K562 (cell line): ENCODE results near the gene BCL2L15. TPM values are rescaled to one million over a fixed set of nuclear protein-coding genes. Genes with fewer than 3 reads are reported as not detected.

ENCODE experiments used
- CEBPG ChIP-seq, 3 experiments: fragments of 200-800 bp in 1 of 3; sonication (Bioruptor generic) in 1 of 3; sonication (generic) in 1 of 3; formaldehyde crosslinking in 1 of 3; IDR thresholded peaks in 2 of 3; conservative IDR thresholded peaks in 1 of 3; 2 replicates each; pipeline versions ENCODE4 v1.6.1 to v1.8.0; 2016 to 2022; ENCODE audit warnings: missing compliant biosample characterization in 2 of 3, missing genetic modification characterization in 2 of 3, mild to moderate bottlenecking in 1 of 3, missing genetic modification reagents in 1 of 3
- DMBX1 ChIP-seq: fragments of 250-450 bp; sonication (Bioruptor Pico); IDR thresholded peaks from 2 replicates; pipeline ENCODE4 v1.8.0; 2022; ENCODE audit warnings: inconsistent platforms, mild to moderate bottlenecking, moderate library complexity, borderline replicate concordance
- NR4A1 ChIP-seq, 2 experiments: fragments of 250-450 bp in 1 of 2; fragments of 450-650 bp in 1 of 2; sonication (Bioruptor Pico) in 1 of 2; IDR thresholded peaks; 2 replicates each; pipeline versions ENCODE4 v1.4.0 to v1.6.1; 2016 to 2020; ENCODE audit warnings: mild to moderate bottlenecking in 2 of 2, missing compliant biosample characterization in 1 of 2, missing genetic modification characterization in 1 of 2, moderate library complexity in 1 of 2
- PTTG1 ChIP-seq: fragments of 450-650 bp; IDR thresholded peaks from 2 replicates; pipeline ENCODE4 v1.6.1; 2016; ENCODE audit warnings: low read depth, mild to moderate bottlenecking, missing genetic modification characterization, missing compliant biosample characterization
- SMAD3 ChIP-seq: fragments of 450-650 bp; formaldehyde crosslinking; conservative IDR thresholded peaks from 2 replicates; pipeline ENCODE4 v1.4.0; 2020; ENCODE audit warnings: mild to moderate bottlenecking
- TCF7 ChIP-seq: sonication (generic); IDR thresholded peaks from 2 replicates; pipeline ENCODE4 v1.6.1; 2016; ENCODE audit warnings: antibody characterized with exemption, borderline replicate concordance
- YBX1 ChIP-seq: fragments of 450-650 bp; IDR thresholded peaks from 2 replicates; pipeline ENCODE4 v1.7.1; 2016; ENCODE audit warnings: mild to moderate bottlenecking
- YY1 ChIP-seq, 3 experiments: IDR thresholded peaks; 2 replicates each; pipeline ENCODE4 v1.6.1; 2011; ENCODE audit warnings: low read length in 2 of 3, mild to moderate bottlenecking in 2 of 3, moderate library complexity in 2 of 3, borderline replicate concordance in 1 of 3, control low read depth in 1 of 3, low read depth in 1 of 3; ENCODE audit not compliant: insufficient read depth in 3 of 3, insufficient replicate concordance in 2 of 3, control insufficient read depth in 1 of 3, insufficient read length in 1 of 3; ENCODE audit errors: extremely low read depth in 1 of 3
- ZBTB11 ChIP-seq, 3 experiments: fragments of 200-800 bp in 1 of 3; fragments of 250-450 bp in 1 of 3; fragments of 450-650 bp in 1 of 3; sonication (Bioruptor Pico) in 1 of 3; sonication (Bioruptor generic) in 1 of 3; formaldehyde crosslinking in 1 of 3; IDR thresholded peaks; 2 replicates each; pipeline versions ENCODE4 v1.6.1 to v1.8.0; 2016 to 2022; ENCODE audit warnings: mild to moderate bottlenecking in 2 of 3, missing genetic modification characterization in 2 of 3, missing compliant biosample characterization in 1 of 3, moderate library complexity in 1 of 3
- ZNF239 ChIP-seq: fragments of 250-450 bp; sonication (Bioruptor Pico); IDR thresholded peaks from 2 replicates; pipeline ENCODE4 v1.4.0; 2020; ENCODE audit warnings: mild to moderate bottlenecking
- ZNF24 ChIP-seq: fragments of 450-650 bp; IDR thresholded peaks from 2 replicates; pipeline ENCODE4 v1.6.1; 2016
- ZNF384 ChIP-seq: IDR thresholded peaks from 2 replicates; pipeline ENCODE4 v1.6.1; 2012; ENCODE audit warnings: low read depth, low read length, improper control_type of control experiment
- ZNF644 ChIP-seq: fragments of 200-800 bp; sonication (Bioruptor generic); IDR thresholded peaks from 2 replicates; pipeline ENCODE4 v1.6.1; 2016; ENCODE audit warnings: low read depth, missing genetic modification characterization, missing compliant biosample characterization
- ZNF740 ChIP-seq, 3 experiments: fragments of 200-800 bp in 1 of 3; sonication (Bioruptor generic) in 1 of 3; sonication (generic) in 1 of 3; formaldehyde crosslinking in 1 of 3; IDR thresholded peaks; 2 replicates each; pipeline versions ENCODE4 v1.6.1 to v1.8.0; 2016 to 2022; ENCODE audit warnings: mild to moderate bottlenecking in 2 of 3, missing compliant biosample characterization in 2 of 3, missing genetic modification characterization in 2 of 3, missing genetic modification reagents in 1 of 3
- ZNF778 ChIP-seq: fragments of 450-650 bp; formaldehyde crosslinking; IDR thresholded peaks from 2 replicates; pipeline ENCODE4 v1.4.0; 2020; ENCODE audit warnings: mild to moderate bottlenecking, moderate library complexity
- polyA plus RNA-seq, 8 experiments: library from polyadenylated mRNA; depleted of rRNA in 4 of 8; stranded (reverse) in 5 of 8; unstranded in 3 of 8; fragments of >200 nt; fragmentation: Nextera tagmentation in 2 of 8; fragmentation: Illumina TruSeq in 1 of 8; extraction: Ambion mirVana in 2 of 8; extraction: Trizol in 1 of 8; gene quantifications; 2 replicates each; pipeline versions ENCODE4 v1.2.1 to v1.2.3, GENCODE V29; 2011 to 2014; ENCODE audit warnings: inconsistent platforms in 1 of 8, missing spikeins in 1 of 8
- total RNA-seq, 7 experiments: library from RNA; depleted of rRNA in 6 of 7; stranded (reverse); fragments of >200 nt in 6 of 7; fragmentation: Illumina TruSeq in 2 of 7; extraction: Trizol in 2 of 7; gene quantifications; 2 replicates each; pipeline versions ENCODE4 v1.2.1 to v1.2.3, GENCODE V29; 2011 to 2021; ENCODE audit warnings: low replicate concordance in 1 of 7
- TF ChIP-seq, protein P1 (sequence below): fragments of 450-650 bp; IDR thresholded peaks from 2 replicates; pipeline ENCODE4 v1.6.1; 2017; ENCODE audit warnings: antibody characterized with exemption, mild to moderate bottlenecking

The BCL2L15 gene
- total and polyA plus RNA-seq, 9 of the 15 experiments (the other 6 are each of a cell fraction or from before 2014, with no cell fraction given), result 0.06 to 0.42 (median 0.28) TPM; not detected in 1

GRCh38 chr1:113871597-113872113, 15.7 kb downstream of the BCL2L15 start, which contains the start of gene PTPN22 (continued):
- no peak for TF ChIP-seq ZNF740 (CRISPR knock-in tag; IDR thresholded peaks at IDR 0.05)
- TF ChIP-seq ZNF740 (tag; IDR thresholded peaks at IDR 0.05), result no peak
- TF ChIP-seq ZNF239 (CRISPR knock-in tag), result no peak
- TF ChIP-seq, protein P1, sequence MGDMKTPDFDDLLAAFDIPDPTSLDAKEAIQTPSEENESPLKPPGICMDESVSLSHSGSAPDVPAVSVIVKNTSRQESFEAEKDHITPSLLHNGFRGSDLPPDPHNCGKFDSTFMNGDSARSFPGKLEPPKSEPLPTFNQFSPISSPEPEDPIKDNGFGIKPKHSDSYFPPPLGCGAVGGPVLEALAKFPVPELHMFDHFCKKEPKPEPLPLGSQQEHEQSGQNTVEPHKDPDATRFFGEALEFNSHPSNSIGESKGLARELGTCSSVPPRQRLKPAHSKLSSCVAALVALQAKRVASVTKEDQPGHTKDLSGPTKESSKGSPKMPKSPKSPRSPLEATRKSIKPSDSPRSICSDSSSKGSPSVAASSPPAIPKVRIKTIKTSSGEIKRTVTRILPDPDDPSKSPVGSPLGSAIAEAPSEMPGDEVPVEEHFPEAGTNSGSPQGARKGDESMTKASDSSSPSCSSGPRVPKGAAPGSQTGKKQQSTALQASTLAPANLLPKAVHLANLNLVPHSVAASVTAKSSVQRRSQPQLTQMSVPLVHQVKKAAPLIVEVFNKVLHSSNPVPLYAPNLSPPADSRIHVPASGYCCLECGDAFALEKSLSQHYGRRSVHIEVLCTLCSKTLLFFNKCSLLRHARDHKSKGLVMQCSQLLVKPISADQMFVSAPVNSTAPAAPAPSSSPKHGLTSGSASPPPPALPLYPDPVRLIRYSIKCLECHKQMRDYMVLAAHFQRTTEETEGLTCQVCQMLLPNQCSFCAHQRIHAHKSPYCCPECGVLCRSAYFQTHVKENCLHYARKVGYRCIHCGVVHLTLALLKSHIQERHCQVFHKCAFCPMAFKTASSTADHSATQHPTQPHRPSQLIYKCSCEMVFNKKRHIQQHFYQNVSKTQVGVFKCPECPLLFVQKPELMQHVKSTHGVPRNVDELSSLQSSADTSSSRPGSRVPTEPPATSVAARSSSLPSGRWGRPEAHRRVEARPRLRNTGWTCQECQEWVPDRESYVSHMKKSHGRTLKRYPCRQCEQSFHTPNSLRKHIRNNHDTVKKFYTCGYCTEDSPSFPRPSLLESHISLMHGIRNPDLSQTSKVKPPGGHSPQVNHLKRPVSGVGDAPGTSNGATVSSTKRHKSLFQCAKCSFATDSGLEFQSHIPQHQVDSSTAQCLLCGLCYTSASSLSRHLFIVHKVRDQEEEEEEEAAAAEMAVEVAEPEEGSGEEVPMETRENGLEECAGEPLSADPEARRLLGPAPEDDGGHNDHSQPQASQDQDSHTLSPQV, result peak; percentile 44; the same call in 1 of the 2 replicates
- no peak for TF ChIP-seq ZNF778 (CRISPR knock-in tag)
- TF ChIP-seq ZNF24, result no peak
- peak in 1 of 3 experiments; percentile 53; a peak in 2 of 6 replicates for TF ChIP-seq ZBTB11 (CRISPR knock-in tag; IDR thresholded peaks at IDR 0.05)
- TF ChIP-seq ZNF384, result no peak
- TF ChIP-seq ZNF644 (tag), result no peak
- TF ChIP-seq YBX1, result no peak
- no peak for TF ChIP-seq PTTG1 (tag)
- 0 out of 2 replicates have a peak, but pooled peaks have one; percentile 40 for TF ChIP-seq SMAD3 (CRISPR knock-in tag)
- no peak for TF ChIP-seq CEBPG (CRISPR knock-in tag; IDR thresholded peaks at IDR 0.05)
- 0 out of 4 replicates have a peak, but pooled peaks of 1 of the 2 experiments have one; percentile 8 for TF ChIP-seq CEBPG (tag; conservative IDR thresholded peaks at IDR 0.05 in 1 of 2, IDR thresholded peaks at IDR 0.05 in 1 of 2)
- TF ChIP-seq DMBX1 (CRISPR knock-in tag), result no peak; the same call in 1 of the 2 replicates
- TF ChIP-seq TCF7, result no peak
- TF ChIP-seq NR4A1 (CRISPR knock-in tag; IDR thresholded peaks at IDR 0.05), result no peak
- 0 out of 2 replicates have a peak, but pooled peaks have one; percentile 45 for TF ChIP-seq NR4A1 (tag; IDR thresholded peaks at IDR 0.05)
- TF ChIP-seq YY1 (IDR thresholded peaks at IDR 0.05; ENCODE audit: borderline replicate concordance in 1 of 3, control insufficient read depth in 1 of 3, extremely low read depth in 1 of 3, insufficient read depth in 3 of 3, insufficient read length in 1 of 3, insufficient replicate concordance in 2 of 3, low read depth in 1 of 3, low read length in 2 of 3), result peak in 1 of 3 experiments; percentile 70
